Measurements from ENCODE around the gene DLGAP3.

DNA sequence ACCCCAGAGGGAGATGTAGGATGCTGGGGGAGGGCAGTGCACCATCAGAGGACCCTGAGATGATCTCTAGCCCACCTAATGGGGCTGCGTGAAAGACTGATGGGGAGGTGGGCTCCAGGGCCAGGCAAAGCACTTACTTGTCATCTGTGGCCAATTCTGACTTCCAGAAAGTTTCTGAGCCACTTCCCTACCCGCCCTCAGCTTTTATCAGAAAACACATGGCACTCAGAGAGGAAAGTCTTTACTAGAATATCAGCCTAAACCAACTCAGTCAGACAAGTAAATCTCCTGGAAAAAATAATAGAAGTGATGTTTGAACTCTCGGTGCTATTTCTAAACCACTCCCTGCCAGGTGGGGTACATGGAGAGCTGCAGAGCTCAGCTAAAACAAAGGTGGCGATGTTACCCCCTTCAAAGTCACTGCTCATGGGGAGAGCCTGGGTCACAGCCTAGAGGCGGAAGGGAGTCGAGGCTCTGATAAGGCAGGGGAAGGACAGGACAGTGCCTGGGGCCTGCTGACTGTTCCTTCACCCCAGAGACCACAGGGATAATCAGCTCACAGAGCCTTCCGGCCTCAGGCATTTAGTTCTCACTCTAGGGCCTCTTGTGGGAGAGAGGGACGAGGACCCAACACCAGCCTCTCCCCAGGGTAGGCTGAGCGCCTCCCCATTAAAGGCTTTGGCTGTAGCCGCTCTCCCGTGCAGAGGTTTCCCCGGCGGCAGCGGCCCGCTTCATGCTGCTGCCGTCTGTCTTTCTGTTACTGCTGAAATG, 84.1 kb downstream of the DLGAP3 start:
- TF ChIP-seq CTCF (IDR thresholded peaks at IDR 0.05) (no peak), POLR2A (IDR thresholded peaks at IDR 0.05) (no peak)

Measured in ovary (tissue), 3 donors.